Measurements from ENCODE around the gene UBE2G1. TPM values are rescaled to one million over a fixed set of nuclear protein-coding genes. Genes with fewer than 3 reads are reported as not detected.

Gene UBE2G1
- total and polyA plus RNA-seq, 9 donors = 54.4 to 73.9 (median 64.8) TPM

- WGBS (ENCODE audit: insufficient coverage) = no CpG with 5 or more reads among the region's 1 CpG
- H3K27me3 ChIP-seq (ENCODE audit: control insufficient read depth, insufficient read depth, low read length) = no peaks in the 10 kb centered on the region
- H3K9me3 ChIP-seq (replicated peaks; ENCODE audit: control insufficient read depth, low read depth, low read length) = no peaks in the 10 kb centered on the region
- DNase-seq = no peak
- no peak overlapping the region for H3K27ac ChIP-seq (ENCODE audit: low read length)
- peaks cover 4% of the 10 kb centered on the region for H3K4me1 ChIP-seq (ENCODE audit: control insufficient read depth, insufficient read depth, low read length)
- H3K36me3 ChIP-seq (ENCODE audit: control insufficient read depth, insufficient read depth, low read length) = peaks cover 7% of the 10 kb centered on the region
- H3K4me3 ChIP-seq (ENCODE audit: low read length) = no peak overlapping the region
These were observed 56.6 kb downstream of the UBE2G1 start for GRCh38 chr17:4309897-4310296.

- H3K4me1 ChIP-seq (ENCODE audit: control insufficient read depth, insufficient read depth, low read length) = peaks cover 4% of the 10 kb centered on the region
- peaks cover 7% of the 10 kb centered on the region for H3K36me3 ChIP-seq (ENCODE audit: control insufficient read depth, insufficient read depth, low read length)
- WGBS (ENCODE audit: insufficient coverage) = 74% methylated on average over 3 of the region's 7 CpGs
- DNase-seq = no peak
- H3K4me3 ChIP-seq (ENCODE audit: low read length) = no peak overlapping the region
- no peaks in the 10 kb centered on the region for H3K27me3 ChIP-seq (ENCODE audit: control insufficient read depth, insufficient read depth, low read length)
- H3K9me3 ChIP-seq (replicated peaks; ENCODE audit: control insufficient read depth, low read depth, low read length) = no peaks in the 10 kb centered on the region
- no peak overlapping the region for H3K27ac ChIP-seq (ENCODE audit: low read length)
These were observed 59.1 kb downstream of the UBE2G1 start for GRCh38 chr17:4307179-4307930.

GRCh38 chr17:4305224-4305623 is 61.3 kb downstream of the UBE2G1 start:
- DNase-seq = no peak
- Histone ChIP-seq H3K36me3 (ENCODE audit: control insufficient read depth, insufficient read depth, low read length) (peaks cover 17% of the 10 kb centered on the region), H3K27me3 (ENCODE audit: control insufficient read depth, insufficient read depth, low read length) (no peaks in the 10 kb centered on the region), H3K27ac (ENCODE audit: low read length) (no peak overlapping the region), H3K4me1 (ENCODE audit: control insufficient read depth, insufficient read depth, low read length) (peaks cover 2% of the 10 kb centered on the region), H3K9me3 (replicated peaks; ENCODE audit: control insufficient read depth, low read depth, low read length) (no peaks in the 10 kb centered on the region), H3K4me3 (ENCODE audit: low read length) (no peak overlapping the region)
- 92% methylated on average over 6 of the region's 7 CpGs for WGBS (ENCODE audit: insufficient coverage)

DNA sequence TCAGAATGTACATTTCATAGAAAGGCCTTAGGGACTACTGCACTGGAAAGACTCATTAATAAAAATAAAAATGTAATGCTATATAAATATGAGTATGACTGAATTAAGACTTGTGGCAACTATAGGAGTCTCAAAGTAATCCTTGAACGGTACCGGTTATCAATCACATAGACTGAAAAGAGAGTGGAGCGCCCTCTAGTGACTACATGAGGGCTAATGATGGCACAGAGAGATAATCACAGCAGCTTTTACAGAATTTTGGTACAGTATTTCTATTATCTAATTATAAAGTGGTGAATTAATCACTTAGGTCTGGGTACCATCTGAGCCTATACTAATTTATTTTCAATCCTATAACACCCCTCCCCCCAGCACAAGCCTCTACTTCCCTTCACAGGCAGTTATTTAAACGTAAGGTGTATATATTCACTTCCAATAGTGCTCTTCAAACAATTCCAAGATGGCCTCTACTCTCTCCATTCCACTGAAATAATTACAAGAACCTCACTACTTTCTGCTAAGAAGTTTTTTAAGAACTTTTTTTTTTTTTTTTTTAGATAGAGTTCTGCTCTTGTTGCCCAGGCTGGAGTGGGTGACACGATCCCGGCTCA is 62.0 kb downstream of the UBE2G1 start:
- Histone ChIP-seq H3K27me3 (ENCODE audit: control insufficient read depth, insufficient read depth, low read length) (no peaks in the 10 kb centered on the region), H3K27ac (ENCODE audit: low read length) (no peak overlapping the region), H3K36me3 (ENCODE audit: control insufficient read depth, insufficient read depth, low read length) (peaks cover 17% of the 10 kb centered on the region), H3K4me1 (ENCODE audit: control insufficient read depth, insufficient read depth, low read length) (no peaks in the 10 kb centered on the region), H3K9me3 (replicated peaks; ENCODE audit: control insufficient read depth, low read depth, low read length) (no peaks in the 10 kb centered on the region), H3K4me3 (ENCODE audit: low read length) (no peak overlapping the region)
- no CpG with 5 or more reads among the region's 6 CpGs for WGBS (ENCODE audit: insufficient coverage)
- DNase-seq = peak; percentile 60

GRCh38 chr17:4301066-4301465 is 65.4 kb downstream of the UBE2G1 start:
- Histone ChIP-seq H3K27me3 (ENCODE audit: control insufficient read depth, insufficient read depth, low read length) (no peaks in the 10 kb centered on the region), H3K36me3 (ENCODE audit: control insufficient read depth, insufficient read depth, low read length) (peaks cover 10% of the 10 kb centered on the region), H3K27ac (ENCODE audit: low read length) (no peak overlapping the region), H3K4me1 (ENCODE audit: control insufficient read depth, insufficient read depth, low read length) (no peaks in the 10 kb centered on the region), H3K9me3 (replicated peaks; ENCODE audit: control insufficient read depth, low read depth, low read length) (no peaks in the 10 kb centered on the region), H3K4me3 (ENCODE audit: low read length) (no peak overlapping the region)
- DNase-seq = no peak
- WGBS (ENCODE audit: insufficient coverage) = 94% methylated on average over 2 of the region's 5 CpGs

GRCh38 chr17:4297351-4297750 is 69.1 kb downstream of the UBE2G1 start:
- Histone ChIP-seq H3K4me3 (ENCODE audit: low read length) (no peak overlapping the region), H3K4me1 (ENCODE audit: control insufficient read depth, insufficient read depth, low read length) (no peaks in the 10 kb centered on the region), H3K9me3 (replicated peaks; ENCODE audit: control insufficient read depth, low read depth, low read length) (no peaks in the 10 kb centered on the region), H3K27me3 (ENCODE audit: control insufficient read depth, insufficient read depth, low read length) (no peaks in the 10 kb centered on the region), H3K27ac (ENCODE audit: low read length) (no peak overlapping the region), H3K36me3 (ENCODE audit: control insufficient read depth, insufficient read depth, low read length) (peaks cover 12% of the 10 kb centered on the region)
- WGBS (ENCODE audit: insufficient coverage) = no CpG with 5 or more reads among the region's 3 CpGs
- no peak for DNase-seq

DNA sequence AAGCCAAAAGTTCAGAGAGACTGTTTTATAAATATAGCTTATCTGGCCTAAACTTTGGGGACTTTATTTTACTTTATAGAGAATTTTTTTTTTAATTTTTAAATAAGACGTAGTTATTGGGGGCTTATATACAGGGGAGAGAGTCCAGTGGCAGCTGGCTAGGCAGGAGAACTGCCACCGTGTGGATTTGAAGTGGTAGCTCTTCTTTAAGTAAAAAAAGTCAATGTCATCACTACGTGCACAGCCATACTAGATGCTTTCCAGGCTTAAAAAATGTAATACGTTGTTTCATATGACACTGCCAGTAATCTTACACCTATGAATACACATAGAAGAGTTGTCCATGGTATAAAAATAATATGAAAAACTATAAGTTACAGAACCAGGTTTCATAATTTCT is 70.8 kb downstream of the UBE2G1 start:
- no peak overlapping the region for H3K27ac ChIP-seq (ENCODE audit: low read length)
- H3K4me1 ChIP-seq (ENCODE audit: control insufficient read depth, insufficient read depth, low read length) = no peaks in the 10 kb centered on the region
- H3K36me3 ChIP-seq (ENCODE audit: control insufficient read depth, insufficient read depth, low read length) = peaks cover 5% of the 10 kb centered on the region
- WGBS (ENCODE audit: insufficient coverage) = no CpG with 5 or more reads among the region's 4 CpGs
- no peaks in the 10 kb centered on the region for H3K27me3 ChIP-seq (ENCODE audit: control insufficient read depth, insufficient read depth, low read length)
- H3K4me3 ChIP-seq (ENCODE audit: low read length) = no peak overlapping the region
- DNase-seq = no peak
- H3K9me3 ChIP-seq (replicated peaks; ENCODE audit: control insufficient read depth, low read depth, low read length) = no peaks in the 10 kb centered on the region

- no CpG with 5 or more reads among the region's 1 CpG for WGBS (ENCODE audit: insufficient coverage)
- DNase-seq = no peak
- no peak overlapping the region for H3K27ac ChIP-seq (ENCODE audit: low read length)
- H3K36me3 ChIP-seq (ENCODE audit: control insufficient read depth, insufficient read depth, low read length) = peaks cover 8% of the 10 kb centered on the region
- no peak overlapping the region for H3K4me3 ChIP-seq (ENCODE audit: low read length)
- no peaks in the 10 kb centered on the region for H3K9me3 ChIP-seq (replicated peaks; ENCODE audit: control insufficient read depth, low read depth, low read length)
- no peaks in the 10 kb centered on the region for H3K4me1 ChIP-seq (ENCODE audit: control insufficient read depth, insufficient read depth, low read length)
- no peaks in the 10 kb centered on the region for H3K27me3 ChIP-seq (ENCODE audit: control insufficient read depth, insufficient read depth, low read length)
These were observed 72.9 kb downstream of the UBE2G1 start for GRCh38 chr17:4293572-4293971.

DNA sequence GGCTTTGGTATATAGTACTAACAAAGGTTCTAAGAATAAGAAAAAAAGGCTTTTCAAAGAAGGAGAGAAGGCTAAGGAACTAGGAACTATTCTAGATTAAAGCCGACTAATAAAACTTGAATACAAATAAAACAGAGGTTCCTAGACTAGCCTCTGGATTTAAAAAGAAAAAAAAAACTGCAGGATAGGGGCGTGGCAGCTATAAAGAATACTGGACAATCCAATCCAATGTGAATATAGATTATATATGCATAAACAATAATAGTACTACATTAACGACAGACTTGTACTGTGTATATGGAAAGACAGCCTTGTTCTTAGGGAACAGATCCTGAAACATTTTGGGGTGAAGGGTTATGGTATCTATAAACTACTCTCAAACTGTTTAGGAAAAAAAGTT is 78.8 kb downstream of the UBE2G1 start:
- H3K4me1 ChIP-seq (ENCODE audit: control insufficient read depth, insufficient read depth, low read length) = no peaks in the 10 kb centered on the region
- no peaks in the 10 kb centered on the region for H3K27me3 ChIP-seq (ENCODE audit: control insufficient read depth, insufficient read depth, low read length)
- peaks cover 16% of the 10 kb centered on the region for H3K36me3 ChIP-seq (ENCODE audit: control insufficient read depth, insufficient read depth, low read length)
- WGBS (ENCODE audit: insufficient coverage) = no CpG with 5 or more reads among the region's 3 CpGs
- H3K4me3 ChIP-seq (ENCODE audit: low read length) = no peak overlapping the region
- no peak for DNase-seq
- H3K27ac ChIP-seq (ENCODE audit: low read length) = no peak overlapping the region
- no peaks in the 10 kb centered on the region for H3K9me3 ChIP-seq (replicated peaks; ENCODE audit: control insufficient read depth, low read depth, low read length)

GRCh38 chr17:4276514-4276913 is 90.0 kb downstream of the UBE2G1 start:
- peaks cover 23% of the 10 kb centered on the region for H3K36me3 ChIP-seq (ENCODE audit: control insufficient read depth, insufficient read depth, low read length)
- H3K27ac ChIP-seq (ENCODE audit: low read length) = no peak overlapping the region
- no peak overlapping the region for H3K4me3 ChIP-seq (ENCODE audit: low read length)
- no peaks in the 10 kb centered on the region for H3K9me3 ChIP-seq (replicated peaks; ENCODE audit: control insufficient read depth, low read depth, low read length)
- no peak for DNase-seq
- H3K4me1 ChIP-seq (ENCODE audit: control insufficient read depth, insufficient read depth, low read length) = no peaks in the 10 kb centered on the region
- WGBS (ENCODE audit: insufficient coverage) = no CpG with 5 or more reads among the region's 5 CpGs
- H3K27me3 ChIP-seq (ENCODE audit: control insufficient read depth, insufficient read depth, low read length) = no peaks in the 10 kb centered on the region
